ENCODE data around the gene NPFF. TPM values are rescaled to one million over a fixed set of nuclear protein-coding genes. Genes with fewer than 3 reads are reported as not detected.

Gene NPFF
- total and polyA plus RNA-seq, 2 donors (not counting 3 experiments of a cell fraction or from before 2014, with no cell fraction given), result not detected

DNA sequence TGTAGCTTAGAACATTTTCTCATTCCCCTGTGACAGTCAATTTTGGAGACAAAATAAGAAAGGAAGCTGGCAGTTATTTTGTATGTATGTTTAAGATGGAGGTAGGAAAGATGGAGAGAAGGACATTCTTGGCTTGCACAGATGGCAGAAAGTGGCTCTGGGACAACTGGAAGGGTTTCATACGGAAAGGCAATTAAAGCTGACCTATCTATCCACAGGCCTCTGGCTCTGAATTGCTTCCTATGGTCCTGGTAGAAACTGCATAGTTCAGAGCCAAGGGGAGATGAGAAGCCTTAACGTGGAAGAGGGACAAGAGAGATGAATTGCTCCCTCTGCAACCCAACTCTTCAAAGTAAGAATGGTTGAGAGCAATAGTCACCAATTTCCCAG, 8.0 kb upstream of the NPFF start:
- Histone ChIP-seq H3K27me3 (ENCODE audit: control insufficient read depth in 2 of 2, insufficient read depth in 2 of 2, low read length in 2 of 2) (no peaks in the 10 kb centered on the region), H3K4me1 (ENCODE audit: control insufficient read depth, extremely low read depth, insufficient read depth, low read length) (no peaks in the 10 kb centered on the region), H3K79me2 (ENCODE audit: control insufficient read depth, insufficient read depth, low read length) (no peaks in the 10 kb centered on the region), H4K20me1 (replicated peaks; ENCODE audit: control insufficient read depth, extremely low read depth, insufficient read depth, low read length) (no peaks in the 10 kb centered on the region), H3K27ac (ENCODE audit: insufficient read depth, low read depth, low read length) (no peak overlapping the region), H3K9me3 (replicated peaks; ENCODE audit: control insufficient read depth, insufficient read depth, low read length) (no peaks in the 10 kb centered on the region), H3K36me3 (ENCODE audit: control insufficient read depth in 2 of 2, extremely low read depth in 1 of 2, insufficient read depth in 2 of 2, low read length in 2 of 2) (peaks cover 19 to 35% of the 10 kb centered on the region in 2 experiments), H3K9me1 (replicated peaks; ENCODE audit: control insufficient read depth, extremely low read depth, insufficient read depth, low read length) (no peaks in the 10 kb centered on the region), H3K9ac (replicated peaks; ENCODE audit: extremely low read depth, insufficient read depth, low read length) (no peak overlapping the region), H3K4me3 (replicated peaks in 1 of 3; ENCODE audit: insufficient read depth in 1 of 3, low read depth in 1 of 3, low read length in 3 of 3) (no peak overlapping the region), H2AFZ (ENCODE audit: low read depth, low read length) (no peak overlapping the region), H3K4me2 (ENCODE audit: insufficient read depth, low read length) (no peak overlapping the region)
- intact Hi-C loops (cut with micrococcal nuclease), result no loop called here
- no TSS peak for BruUV-seq (replicated peaks)
- DNase-seq (ENCODE audit: low read depth, low spot score) (no peak), FAIRE-seq (no peak)
- TF ChIP-seq CTCF (IDR thresholded peaks at IDR 0.05; ENCODE audit: extremely low read depth in 1 of 2, insufficient read depth in 1 of 2, low read depth in 1 of 2, low read length in 2 of 2) (no peak), POLR2AphosphoS5 (IDR thresholded peaks at IDR 0.05; ENCODE audit: insufficient read depth, low read depth, low read length) (no peak), POLR2A (IDR thresholded peaks at IDR 0.05; ENCODE audit: low read depth, low read length) (no peak), EZH2 (IDR thresholded peaks at IDR 0.05; ENCODE audit: borderline replicate concordance, low read depth, low read length, severe bottlenecking) (no peak), GATA2 (IDR thresholded peaks at IDR 0.05; ENCODE audit: insufficient read depth, insufficient read length, low read depth, low read length) (no peak), JUN (IDR thresholded peaks at IDR 0.05; ENCODE audit: borderline replicate concordance, insufficient read depth, insufficient read length, low read depth) (no peak), FOS (IDR thresholded peaks at IDR 0.05; ENCODE audit: borderline replicate concordance, insufficient read depth, low read length) (no peak), MYC (IDR thresholded peaks at IDR 0.05; ENCODE audit: low read depth, low read length) (no peak)
- TF ChIP-seq, protein P1, sequence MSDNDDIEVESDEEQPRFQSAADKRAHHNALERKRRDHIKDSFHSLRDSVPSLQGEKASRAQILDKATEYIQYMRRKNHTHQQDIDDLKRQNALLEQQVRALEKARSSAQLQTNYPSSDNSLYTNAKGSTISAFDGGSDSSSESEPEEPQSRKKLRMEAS (IDR thresholded peaks at IDR 0.05; ENCODE audit: insufficient read depth, insufficient read length), result no peak
- CTCF ChIA-PET, result interaction anchor here (1.0 kb wide), 1 partner anchor 13 kb away, joined by 3 read pairs; no protein-coding TSS in a partner anchor
- dilution Hi-C loops (cut with MboI; ENCODE audit: extremely low pct_ligation_motif_present, low sequenced_read_pairs), result no loop called here
- POLR2A ChIA-PET, result no interaction called here

Data from endothelial cell of umbilical vein (primary cell).